Measurements from ENCODE around the gene TRIM74.
"Not testable (repeated sequence)": the region's sequence is repeated elsewhere in the genome, so short reads cannot be mapped to it uniquely, and the experiment has no call there.

- TF ChIP-seq, protein P1, sequence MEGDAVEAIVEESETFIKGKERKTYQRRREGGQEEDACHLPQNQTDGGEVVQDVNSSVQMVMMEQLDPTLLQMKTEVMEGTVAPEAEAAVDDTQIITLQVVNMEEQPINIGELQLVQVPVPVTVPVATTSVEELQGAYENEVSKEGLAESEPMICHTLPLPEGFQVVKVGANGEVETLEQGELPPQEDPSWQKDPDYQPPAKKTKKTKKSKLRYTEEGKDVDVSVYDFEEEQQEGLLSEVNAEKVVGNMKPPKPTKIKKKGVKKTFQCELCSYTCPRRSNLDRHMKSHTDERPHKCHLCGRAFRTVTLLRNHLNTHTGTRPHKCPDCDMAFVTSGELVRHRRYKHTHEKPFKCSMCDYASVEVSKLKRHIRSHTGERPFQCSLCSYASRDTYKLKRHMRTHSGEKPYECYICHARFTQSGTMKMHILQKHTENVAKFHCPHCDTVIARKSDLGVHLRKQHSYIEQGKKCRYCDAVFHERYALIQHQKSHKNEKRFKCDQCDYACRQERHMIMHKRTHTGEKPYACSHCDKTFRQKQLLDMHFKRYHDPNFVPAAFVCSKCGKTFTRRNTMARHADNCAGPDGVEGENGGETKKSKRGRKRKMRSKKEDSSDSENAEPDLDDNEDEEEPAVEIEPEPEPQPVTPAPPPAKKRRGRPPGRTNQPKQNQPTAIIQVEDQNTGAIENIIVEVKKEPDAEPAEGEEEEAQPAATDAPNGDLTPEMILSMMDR (IDR thresholded peaks at IDR 0.05) = not testable (repeated sequence)
- TF ChIP-seq POLR2A (IDR thresholded peaks at IDR 0.05) = not testable (repeated sequence)
Observed at GRCh38 chr7:72990146-72990913, 21.1 kb upstream of the TRIM74 start.
